HG02884 (cell line): Measurements from ENCODE around the gene TMEM184C.
A peak's percentile ranks its signal among the peaks of the same experiment; 100 is the strongest.

Experiments used
- ATAC-seq: cut with Tn5 transposase; IDR thresholded peaks from one replicate; pipeline ENCODE4 v1.9.1; 2021; ENCODE audit warnings: mild to moderate bottlenecking, moderate library complexity; ENCODE audit not compliant: unreplicated experiment

The TMEM184C gene

DNA sequence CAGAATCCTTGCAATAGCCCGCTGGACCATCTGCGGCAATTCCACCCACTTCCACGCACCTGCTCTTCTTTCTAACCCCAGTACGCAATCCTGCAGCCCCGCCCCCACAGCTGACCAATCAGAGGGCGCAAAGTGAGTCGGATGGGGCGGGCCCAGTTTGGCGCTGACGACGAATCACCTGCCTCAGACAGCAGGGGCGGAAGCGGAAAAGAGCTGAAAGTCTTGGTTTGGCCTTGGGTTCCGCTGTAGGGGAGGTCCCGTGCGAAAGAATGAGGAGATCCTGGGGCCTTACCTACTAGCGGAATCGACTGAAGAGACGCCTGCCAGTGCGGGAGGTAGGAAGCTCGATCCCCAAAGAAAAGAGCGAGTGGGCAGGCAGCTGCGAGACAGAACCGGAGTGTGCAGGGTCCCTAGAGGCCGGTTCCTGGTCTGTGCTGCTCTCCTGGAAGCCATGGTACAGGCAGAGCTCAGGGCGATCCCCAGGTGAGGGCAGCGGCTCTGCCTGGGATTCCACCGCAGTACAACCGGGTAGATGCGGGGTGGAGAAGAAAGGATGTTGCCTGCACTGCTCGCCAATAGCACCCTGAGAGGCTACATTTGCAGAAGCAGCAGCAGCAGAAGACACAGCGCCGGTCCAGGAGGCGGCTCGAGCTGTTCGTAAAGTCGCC is at the start of gene TMEM184C:
Gene TMEM184C, plus strand, starts transcription at position 225 of the 668 bp plus-strand sequence. CDS start 560 bp downstream, outside the sequence.
- ATAC-seq = peak; percentile 99

GRCh38 chr4:147570616-147571015 is 46.6 kb upstream of the TMEM184C start:
- no peak for ATAC-seq

DNA sequence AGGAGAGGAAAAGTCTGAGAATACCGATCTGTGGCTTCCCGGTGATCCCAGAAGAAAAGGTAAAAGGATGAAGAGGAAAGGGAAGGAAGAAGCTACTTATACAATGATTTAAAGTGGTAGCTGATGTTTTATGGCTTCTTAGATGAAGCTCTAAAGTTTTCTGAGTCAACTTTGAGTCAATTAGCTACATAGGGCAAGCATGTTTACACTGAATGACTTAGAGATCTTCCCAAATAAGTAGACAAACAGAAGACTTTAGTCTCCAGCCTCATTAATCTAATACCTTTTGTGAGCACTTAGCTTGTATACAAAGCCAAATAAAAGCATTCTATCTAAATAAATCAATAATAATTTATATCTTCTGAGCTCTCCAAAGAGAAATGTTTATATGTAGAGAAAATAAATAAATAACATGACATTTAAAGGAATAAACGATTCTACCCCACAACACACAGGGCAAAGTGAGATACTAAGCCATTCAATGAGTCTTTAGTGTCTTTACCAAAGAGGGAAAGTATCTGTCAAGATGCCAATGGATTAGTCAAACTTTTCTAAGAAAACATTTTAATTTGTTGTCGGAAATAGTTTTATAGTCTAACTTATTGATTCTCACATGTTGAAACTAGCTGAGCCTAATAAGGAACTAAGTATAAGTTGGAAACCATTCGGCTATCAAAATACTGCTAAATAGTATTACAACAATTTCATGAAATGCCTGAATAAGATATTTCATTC is 46.0 kb upstream of the TMEM184C start:
- ATAC-seq = no peak

- no peak for ATAC-seq
Observed at GRCh38 chr4:147576084-147576483, 41.1 kb upstream of the TMEM184C start.

DNA sequence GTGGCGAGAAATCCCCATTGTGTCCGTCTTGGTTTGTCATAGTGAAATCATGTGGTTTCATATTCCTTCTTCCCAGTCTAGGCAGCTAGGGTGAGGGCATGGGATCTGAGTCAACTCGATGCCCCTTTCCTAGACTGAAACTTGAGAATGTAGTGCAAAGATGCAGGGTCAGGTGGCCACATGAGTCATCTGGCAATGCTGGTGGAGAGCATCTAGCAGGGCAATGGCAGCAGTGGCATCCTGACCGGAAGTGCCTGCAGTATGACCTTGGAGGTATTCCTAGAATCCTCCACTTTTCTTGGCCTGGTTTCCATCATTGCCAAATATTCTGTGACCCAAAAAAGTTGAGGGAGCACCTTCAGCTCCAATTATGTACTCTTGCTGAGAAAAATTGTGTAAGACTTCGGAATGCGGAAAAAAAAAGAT is 39.1 kb upstream of the TMEM184C start:
- ATAC-seq = no peak

DNA sequence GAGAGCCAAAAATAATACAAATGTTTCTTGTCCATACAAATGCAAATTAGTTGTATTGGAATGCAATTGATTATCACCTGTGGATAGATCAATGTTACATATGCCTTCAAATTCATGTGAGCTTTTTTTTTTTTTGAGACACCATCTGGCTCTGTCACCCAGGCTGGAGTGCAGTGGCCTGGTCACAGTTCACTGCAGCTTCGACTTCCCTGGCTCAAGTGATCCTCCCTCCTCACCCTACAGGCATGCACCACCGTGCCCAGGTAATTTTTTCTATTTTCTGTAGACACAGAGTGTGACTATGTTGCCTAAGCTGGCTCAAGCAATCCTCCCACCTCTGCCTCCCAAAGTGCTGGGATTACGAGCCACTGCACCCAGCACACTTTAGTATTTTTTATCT is 38.6 kb upstream of the TMEM184C start:
- no peak for ATAC-seq

- ATAC-seq = no peak
Observed at GRCh38 chr4:147580396-147580795, 36.8 kb upstream of the TMEM184C start.

- no peak for ATAC-seq
Observed at GRCh38 chr4:147581606-147582350, 35.4 kb upstream of the TMEM184C start.

- no peak for ATAC-seq
Observed at GRCh38 chr4:147582386-147583060, 34.7 kb upstream of the TMEM184C start.

- no peak for ATAC-seq
Observed at GRCh38 chr4:147583876-147584275, 33.3 kb upstream of the TMEM184C start.

GRCh38 chr4:147586032-147586431 is 31.2 kb upstream of the TMEM184C start:
- ATAC-seq = no peak

- ATAC-seq = peak; percentile 92
Observed at GRCh38 chr4:147586637-147587036, 30.6 kb upstream of the TMEM184C start.

GRCh38 chr4:147587041-147587440 is 30.2 kb upstream of the TMEM184C start:
- no peak for ATAC-seq

DNA sequence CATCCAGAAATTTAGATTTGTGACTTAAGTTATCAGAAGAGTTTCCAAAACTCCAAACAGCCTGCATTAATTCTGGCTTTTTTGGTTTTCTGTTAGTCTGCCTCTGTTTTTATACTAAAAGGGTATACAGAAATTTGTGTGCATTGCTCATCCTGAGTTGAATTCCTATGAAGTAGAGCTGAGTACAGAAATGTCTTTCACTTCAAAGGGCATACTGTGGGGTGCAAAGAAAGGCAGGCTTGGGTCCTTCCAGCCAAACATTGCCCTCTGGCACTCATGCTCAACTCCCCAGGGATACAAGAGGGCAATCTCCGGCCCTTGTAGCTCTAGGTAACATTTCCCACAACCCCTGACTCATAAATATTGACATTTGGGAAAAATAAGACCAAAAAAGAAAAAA is 27.6 kb upstream of the TMEM184C start:
- no peak for ATAC-seq

- ATAC-seq = no peak
Observed at GRCh38 chr4:147590249-147590920, 26.8 kb upstream of the TMEM184C start.

DNA sequence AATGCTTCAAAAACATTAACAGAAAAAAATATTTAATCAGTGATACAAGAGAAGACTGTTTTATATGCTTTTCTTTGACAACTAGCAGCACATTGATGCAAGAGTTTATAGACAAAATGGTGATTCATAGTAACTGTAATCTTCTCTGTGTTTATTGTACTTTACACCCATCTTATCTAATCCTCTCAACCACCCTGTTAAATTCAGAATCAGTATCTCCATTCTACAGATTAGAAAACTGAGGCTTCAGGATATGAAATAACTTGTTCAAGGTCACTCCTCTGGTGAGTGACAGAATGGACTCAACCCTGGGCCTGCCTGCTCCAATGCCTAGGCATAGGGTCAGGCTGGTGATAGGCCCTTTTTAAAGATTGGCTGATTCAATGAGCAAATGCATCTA is 26.1 kb upstream of the TMEM184C start:
- no peak for ATAC-seq

DNA sequence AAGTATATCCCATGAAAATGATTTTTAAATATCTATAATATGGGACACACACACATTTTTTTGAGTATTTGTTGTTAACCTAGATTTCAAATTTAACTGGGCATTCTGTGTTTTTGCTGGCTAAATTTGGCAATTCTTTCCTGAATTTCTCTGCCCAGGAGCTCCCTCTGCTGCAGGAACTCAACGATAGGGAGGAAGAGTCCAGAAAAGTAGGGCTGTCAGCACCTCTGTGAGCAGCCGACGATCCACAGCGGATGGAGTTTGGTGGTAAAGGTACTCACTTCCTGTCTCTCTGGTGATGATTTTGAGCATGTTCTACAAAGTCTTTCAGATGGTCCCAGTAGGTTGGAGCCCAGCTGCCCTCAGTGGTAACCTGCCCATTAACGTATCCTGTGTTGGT is 23.1 kb upstream of the TMEM184C start:
- no peak for ATAC-seq

GRCh38 chr4:147594578-147594977 is 22.6 kb upstream of the TMEM184C start:
- ATAC-seq = no peak

- ATAC-seq = no peak
Observed at GRCh38 chr4:147596377-147596776, 20.8 kb upstream of the TMEM184C start.

DNA sequence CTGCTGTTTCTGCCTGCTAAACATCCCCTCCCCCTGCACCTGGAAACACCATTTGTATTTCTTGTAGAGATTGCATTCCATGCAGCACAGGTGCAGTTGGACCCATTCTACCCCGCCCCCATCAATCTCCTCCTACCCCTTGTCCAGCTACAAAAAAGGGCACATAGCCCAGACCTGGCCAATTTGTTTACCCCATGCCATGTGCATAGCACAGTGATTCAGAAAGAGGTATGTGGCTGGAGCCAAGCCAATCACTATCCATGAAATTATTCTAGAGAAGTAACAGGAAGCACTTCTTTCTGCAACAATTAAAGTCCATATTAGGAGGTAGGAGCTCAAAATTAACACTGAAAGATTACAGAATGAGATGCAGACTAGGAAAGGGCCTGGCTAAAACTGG is 20.2 kb upstream of the TMEM184C start:
- ATAC-seq = no peak

- ATAC-seq = no peak
Observed at GRCh38 chr4:147597561-147597960, 19.6 kb upstream of the TMEM184C start.
